Tibial artery (tissue), 4 donors: ENCODE measurements around the gene SLC5A5.

ENCODE experiments used
- DNase-seq, 2 donors: peaks; one replicate each; pipeline ENCODE4 v3.0.0-alpha.2; 2019
- H3K27ac ChIP-seq, 2 donors: fragments of 200-600 bp; sonication (generic) in 1 of 2; 1 replicate in 1 of 2; 2 replicates in 1 of 2; pipeline ENCODE4 v1.5.1; 2018 to 2019; ENCODE audit warnings: mild to moderate bottlenecking in 1 of 2
- H3K27me3 ChIP-seq, 2 donors: fragments of 200-600 bp; sonication (generic) in 1 of 2; one replicate each; pipeline versions ENCODE4 v1.5.1 to v1.6.0; 2016 to 2019
- H3K36me3 ChIP-seq, 3 donors: fragments of 200-600 bp; sonication (generic) in 2 of 3; one replicate each; pipeline ENCODE4 v1.5.1; 2016 to 2019; ENCODE audit warnings: mild to moderate bottlenecking in 2 of 3
- H3K4me1 ChIP-seq, 4 donors: fragments of 200-600 bp; sonication (generic) in 2 of 4; 1 replicate in 3 of 4; 2 replicates in 1 of 4; pipeline ENCODE4 v1.5.1; 2016 to 2019
- H3K4me3 ChIP-seq, 2 donors: fragments of 200-600 bp; sonication (generic) in 1 of 2; 1 replicate in 1 of 2; 2 replicates in 1 of 2; pipeline ENCODE4 v1.5.1; 2018 to 2019; ENCODE audit warnings: mild to moderate bottlenecking in 2 of 2
- H3K9me3 ChIP-seq, 3 donors: fragments of 200-600 bp; sonication (generic) in 1 of 3; one replicate each; pipeline ENCODE4 v1.5.1; 2016 to 2019
- intact Hi-C: fragments of 100-400 bp; cut with DNase I; formaldehyde crosslinking; loops from one replicate; pipeline ENCODE4 v1.15.0; 2023; ENCODE audit warnings: low total_unique reads
- TF ChIP-seq, protein P1 (sequence below), 2 experiments: fragments of 200-600 bp in 1 of 2; fragments of 450-650 bp in 1 of 2; IDR thresholded peaks; one replicate each; pipeline ENCODE4 v1.5.1; 2017 to 2019; ENCODE audit warnings: antibody characterized with exemption in 2 of 2, mild to moderate bottlenecking in 1 of 2, moderate library complexity in 1 of 2

The SLC5A5 gene

GRCh38 chr19:17831419-17831888 lies 40.3 kb upstream of the SLC5A5 start:
- intact Hi-C loops, result no loop called here
- Histone ChIP-seq H3K4me3 (no peak overlapping the region), H3K27me3 (peaks cover 0 to 81% of the 10 kb centered on the region in 2 donors), H3K4me1 (peaks cover 0 to 8% (median 0%) of the 10 kb centered on the region in 4 donors), H3K36me3 (no peaks in the 10 kb centered on the region), H3K27ac (no peak overlapping the region), H3K9me3 (no peaks in the 10 kb centered on the region)
- no peak for DNase-seq
- TF ChIP-seq, protein P1, sequence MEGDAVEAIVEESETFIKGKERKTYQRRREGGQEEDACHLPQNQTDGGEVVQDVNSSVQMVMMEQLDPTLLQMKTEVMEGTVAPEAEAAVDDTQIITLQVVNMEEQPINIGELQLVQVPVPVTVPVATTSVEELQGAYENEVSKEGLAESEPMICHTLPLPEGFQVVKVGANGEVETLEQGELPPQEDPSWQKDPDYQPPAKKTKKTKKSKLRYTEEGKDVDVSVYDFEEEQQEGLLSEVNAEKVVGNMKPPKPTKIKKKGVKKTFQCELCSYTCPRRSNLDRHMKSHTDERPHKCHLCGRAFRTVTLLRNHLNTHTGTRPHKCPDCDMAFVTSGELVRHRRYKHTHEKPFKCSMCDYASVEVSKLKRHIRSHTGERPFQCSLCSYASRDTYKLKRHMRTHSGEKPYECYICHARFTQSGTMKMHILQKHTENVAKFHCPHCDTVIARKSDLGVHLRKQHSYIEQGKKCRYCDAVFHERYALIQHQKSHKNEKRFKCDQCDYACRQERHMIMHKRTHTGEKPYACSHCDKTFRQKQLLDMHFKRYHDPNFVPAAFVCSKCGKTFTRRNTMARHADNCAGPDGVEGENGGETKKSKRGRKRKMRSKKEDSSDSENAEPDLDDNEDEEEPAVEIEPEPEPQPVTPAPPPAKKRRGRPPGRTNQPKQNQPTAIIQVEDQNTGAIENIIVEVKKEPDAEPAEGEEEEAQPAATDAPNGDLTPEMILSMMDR (IDR thresholded peaks at IDR 0.05), result no peak

- Histone ChIP-seq H3K4me3 (no peak overlapping the region), H3K27me3 (peaks cover 0 to 75% of the 10 kb centered on the region in 2 donors), H3K36me3 (no peaks in the 10 kb centered on the region), H3K27ac (no peak overlapping the region), H3K4me1 (peaks cover 0 to 8% (median 0%) of the 10 kb centered on the region in 4 donors), H3K9me3 (no peaks in the 10 kb centered on the region)
- TF ChIP-seq, protein P1 (IDR thresholded peaks at IDR 0.05), result no peak
- intact Hi-C loops, result no loop called here
- DNase-seq, result no peak
These were observed 39.1 kb upstream of the SLC5A5 start for GRCh38 chr19:17832443-17833208.

DNA sequence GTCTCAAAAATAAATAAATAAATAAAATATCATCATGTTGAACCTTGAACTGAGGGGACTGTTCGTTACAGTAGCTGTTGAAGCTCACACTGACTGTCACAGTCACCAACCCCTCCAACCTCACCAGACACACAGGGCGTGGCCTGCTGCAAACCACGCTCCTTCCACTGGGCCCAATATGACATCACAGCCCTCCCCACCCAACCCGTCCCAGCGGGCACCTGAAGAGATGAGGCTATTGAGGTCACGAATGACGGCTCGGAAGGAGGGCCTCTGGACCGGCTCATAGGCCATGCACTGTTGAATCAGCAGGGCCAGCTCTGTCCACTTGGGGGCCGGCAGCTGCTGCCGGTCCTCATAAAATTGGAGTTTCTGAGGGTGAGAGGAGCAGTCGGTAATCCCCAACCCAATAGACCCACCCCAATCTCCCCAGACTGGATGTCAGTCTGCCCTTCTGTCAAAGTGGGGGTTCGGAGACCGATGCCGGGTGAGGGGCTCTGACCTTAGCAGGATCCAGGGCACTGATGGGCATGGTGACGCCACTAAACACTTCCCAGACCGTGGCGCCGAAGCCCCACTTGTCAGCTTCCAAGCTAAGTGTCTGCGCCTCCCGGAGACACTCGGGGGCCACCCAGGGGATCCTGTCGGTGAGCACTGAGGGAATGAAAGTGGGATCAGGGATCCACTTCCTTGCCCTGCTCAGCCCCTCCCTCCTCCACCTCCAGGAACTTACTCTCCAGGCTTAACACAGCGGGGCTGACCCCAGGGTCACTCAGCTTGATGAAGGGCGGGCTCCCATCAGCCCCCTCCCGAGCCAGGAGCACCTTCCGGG lies 37.2 kb upstream of the SLC5A5 start:
- no peaks in the 10 kb centered on the region for H3K9me3 ChIP-seq
- no peak overlapping the region for H3K4me3 ChIP-seq
- H3K27ac ChIP-seq, result no peak overlapping the region
- peaks cover 0 to 77% of the 10 kb centered on the region in 2 donors for H3K27me3 ChIP-seq
- no peaks in the 10 kb centered on the region for H3K36me3 ChIP-seq
- intact Hi-C loops, result no loop called here
- no peak for DNase-seq
- TF ChIP-seq, protein P1 (IDR thresholded peaks at IDR 0.05), result no peak
- peaks cover 0 to 8% (median 0%) of the 10 kb centered on the region in 4 donors for H3K4me1 ChIP-seq

- Histone ChIP-seq H3K27me3 (peaks cover 0 to 75% of the 10 kb centered on the region in 2 donors), H3K36me3 (no peaks in the 10 kb centered on the region)
These were observed 36.4 kb upstream of the SLC5A5 start for GRCh38 chr19:17835182-17836006.

More at GRCh38 chr19:17835182-17836006, 36.4 kb upstream of the SLC5A5 start:
- H3K27ac ChIP-seq, result no peak overlapping the region
- intact Hi-C loops, result no loop called here
- peaks cover 0 to 4% (median 0%) of the 10 kb centered on the region in 4 donors for H3K4me1 ChIP-seq
- no peak overlapping the region for H3K4me3 ChIP-seq
- DNase-seq, result no peak
- H3K9me3 ChIP-seq, result no peaks in the 10 kb centered on the region
- TF ChIP-seq, protein P1 (IDR thresholded peaks at IDR 0.05), result no peak
